OCI-M2 (cell line): ENCODE data around the gene PON2.
"Not testable (repeated sequence)": the region's sequence is repeated elsewhere in the genome, so short reads cannot be mapped to it uniquely, and the experiment has no call there.

Experiments
- DNase-seq: peaks from one replicate; lab custom pipeline; 2025; ENCODE audit not compliant: unreplicated experiment; lab: John Stamatoyannopoulos, UW

Gene PON2

DNA sequence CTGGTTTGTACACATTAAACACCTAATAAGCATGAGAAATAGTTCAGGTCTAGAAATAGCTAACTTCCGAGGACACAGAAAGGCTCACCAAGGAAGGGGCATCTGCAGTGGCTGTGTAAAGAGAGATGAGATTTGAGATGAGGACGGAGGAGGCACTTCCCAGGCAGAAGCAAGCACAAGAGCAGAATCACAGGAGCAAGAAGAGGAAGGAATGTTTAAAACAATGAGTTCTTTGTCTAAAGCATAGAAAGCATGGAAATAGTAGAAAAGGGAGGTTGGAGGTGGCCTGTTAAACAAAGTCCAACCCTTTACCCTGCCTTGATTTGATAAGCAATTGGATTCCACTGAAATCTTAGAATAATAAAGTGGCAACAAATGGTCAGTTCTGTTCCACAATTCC is 27.1 kb downstream of the PON2 start:
- DNase-seq = no peak

DNA sequence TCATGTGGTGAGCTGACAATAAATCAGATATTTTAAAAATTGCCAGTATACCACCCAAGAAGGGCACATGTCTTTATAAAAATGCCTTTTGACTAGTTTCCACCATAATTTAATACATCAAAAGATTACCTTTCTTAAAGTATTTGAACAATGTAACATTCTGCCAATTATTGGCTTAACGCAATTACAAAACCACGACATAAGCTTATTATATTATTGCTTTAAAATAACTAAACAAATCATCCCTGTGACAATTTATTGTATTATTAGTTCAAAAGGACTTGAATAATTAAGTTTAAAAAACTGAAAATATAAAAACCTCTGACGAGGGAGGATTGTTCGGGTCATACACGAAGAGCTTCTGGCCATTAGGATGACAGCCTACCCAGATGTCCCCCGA is 29.0 kb downstream of the PON2 start:
- DNase-seq = no peak

DNA sequence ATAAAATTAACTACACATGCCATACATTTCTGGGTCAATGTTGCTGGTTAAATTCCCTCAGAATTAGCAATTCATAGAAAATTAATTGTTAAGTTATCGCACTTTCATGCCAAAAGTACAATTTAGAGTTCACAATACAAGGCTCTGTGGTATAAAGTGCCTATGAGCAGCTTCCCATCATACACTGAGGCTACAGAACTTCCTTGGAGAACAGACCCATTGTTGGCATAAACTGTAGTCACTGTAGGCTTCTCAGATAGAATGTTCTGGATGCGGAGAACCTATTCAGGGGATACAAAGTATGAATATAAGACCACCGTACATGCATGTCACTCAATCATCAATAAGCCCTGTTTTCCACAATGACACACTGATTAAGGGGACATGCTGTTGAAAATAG is 29.6 kb downstream of the PON2 start:
- no peak for DNase-seq

DNA sequence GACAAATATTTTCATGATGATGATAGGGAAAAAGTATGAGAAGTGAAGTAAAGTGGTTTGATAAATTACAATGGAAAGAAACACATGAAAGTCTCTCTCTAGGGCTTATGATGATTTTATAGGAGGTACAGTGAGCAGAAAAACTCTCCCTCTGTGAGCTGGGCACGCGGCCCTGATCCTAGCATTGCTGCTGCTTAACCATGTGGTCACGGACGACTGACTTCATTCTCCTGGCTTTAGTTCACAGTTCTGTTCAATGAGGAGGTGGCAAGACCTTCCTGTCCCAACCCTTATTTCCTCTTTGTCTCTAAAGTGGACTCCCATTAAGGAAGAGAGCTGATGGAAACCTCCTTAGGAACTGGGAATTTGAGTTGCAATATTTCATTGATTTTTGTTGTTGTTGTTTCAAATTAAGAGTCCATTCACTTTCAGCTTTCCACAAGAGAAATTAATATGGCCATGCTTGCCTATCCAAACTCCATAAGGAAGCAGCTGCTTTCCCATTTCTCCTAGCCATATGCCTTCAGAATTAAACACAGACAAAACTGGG is 30.4 kb downstream of the PON2 start:
- no peak for DNase-seq

DNA sequence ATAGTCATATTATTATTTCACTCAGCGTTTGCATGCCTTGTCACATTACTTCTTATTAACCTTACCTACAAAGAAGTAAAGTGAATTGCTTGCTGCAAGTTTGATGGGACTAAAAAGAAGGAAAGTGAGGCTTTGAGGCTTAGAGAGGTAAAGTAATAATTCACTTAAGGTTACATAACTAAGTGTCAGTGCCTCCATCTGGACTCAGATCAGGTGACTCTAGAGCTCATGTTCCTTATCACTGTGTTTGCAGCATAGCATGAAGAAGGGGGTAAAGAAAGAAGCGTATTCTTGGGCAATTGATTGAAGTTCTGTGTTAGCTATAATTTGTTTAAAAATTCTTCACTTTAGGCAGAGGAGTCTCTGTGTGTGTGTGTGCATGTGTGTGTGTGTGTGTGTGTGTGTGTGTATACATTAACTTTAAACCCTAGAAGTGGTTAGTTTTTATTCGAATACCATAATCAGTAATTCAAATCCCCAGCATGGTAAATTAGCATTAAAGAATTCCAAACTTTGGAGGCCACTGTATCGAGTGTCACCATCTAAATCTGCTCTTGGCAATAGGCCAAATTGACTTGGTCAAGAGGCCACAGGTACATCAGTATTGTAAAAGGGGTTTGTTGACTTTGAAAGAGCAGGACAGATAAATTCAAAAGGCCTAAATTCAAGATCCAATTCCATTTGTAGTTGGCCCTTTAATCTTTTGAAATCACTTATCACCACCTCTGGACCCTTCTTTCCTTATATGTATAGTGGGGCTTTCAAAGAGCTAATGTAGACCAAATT is 36.5 kb downstream of the PON2 start:
- no peak for DNase-seq

DNA sequence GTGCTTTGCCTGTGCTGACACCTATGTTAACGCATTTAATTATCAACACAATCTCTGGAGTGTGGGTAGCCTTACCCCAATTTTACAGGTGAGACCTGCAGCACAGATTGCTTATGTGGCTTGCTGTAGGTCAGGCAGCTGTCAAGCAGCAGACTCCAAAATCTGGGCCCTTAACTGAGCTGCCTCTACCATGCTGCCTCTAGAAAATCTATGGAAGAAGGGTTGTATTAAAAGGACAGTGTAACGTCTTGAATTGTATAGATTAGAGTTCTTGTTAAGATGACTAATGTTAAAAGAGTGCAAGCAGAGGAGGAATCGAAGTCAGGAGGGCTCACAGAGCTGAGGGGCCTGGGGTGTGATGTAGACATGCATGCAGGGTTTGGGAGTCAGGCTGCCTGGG is 37.4 kb downstream of the PON2 start:
- DNase-seq = no peak

DNA sequence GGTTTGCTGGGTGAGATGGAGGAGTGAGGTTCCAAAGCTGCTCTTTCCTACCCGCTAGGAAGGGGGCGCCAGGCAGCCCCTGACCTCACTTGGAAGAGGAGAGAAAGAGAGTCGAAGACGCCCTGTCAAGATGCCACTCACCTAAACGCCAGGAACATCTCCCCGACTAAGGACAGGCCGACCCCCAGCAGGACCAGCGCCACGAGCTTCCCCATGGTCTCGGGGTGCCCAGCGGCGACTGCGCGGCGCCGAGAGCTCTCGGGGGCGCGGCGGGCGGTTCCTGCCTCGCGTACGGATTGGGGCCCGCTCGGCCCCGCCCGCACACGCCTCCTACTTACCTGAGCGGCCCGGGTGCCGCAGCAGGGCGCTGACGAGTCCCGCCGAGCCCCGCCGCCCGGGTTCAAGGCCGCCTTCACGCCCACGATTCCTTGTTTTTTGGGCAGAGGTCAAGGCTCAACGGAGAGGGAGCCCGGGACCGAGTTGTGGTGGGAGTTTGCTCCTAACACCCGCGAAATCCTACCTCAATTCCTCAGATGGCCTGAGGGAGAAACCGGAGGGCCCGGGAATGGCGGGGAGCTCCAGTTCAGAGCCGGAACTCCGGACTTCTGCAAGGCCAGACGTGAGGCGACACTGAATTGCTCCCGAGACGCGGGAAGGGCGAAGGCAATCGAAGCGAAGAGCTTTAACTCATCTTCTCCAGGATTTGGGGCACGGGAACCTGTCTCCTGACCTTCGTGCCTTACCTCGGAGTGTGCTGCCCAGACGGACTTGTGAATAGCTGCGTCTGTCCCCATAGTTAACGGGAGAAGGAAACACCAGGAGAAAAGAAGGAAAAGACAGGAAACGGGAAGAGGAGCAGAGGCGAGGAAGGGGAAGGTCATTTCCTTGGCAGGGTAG is 38.4 kb downstream of the PON2 start, which contains the start of gene PON3:
Gene PON3, minus strand, starts transcription at position 240 of the 897 bp plus-strand sequence. Its CDS starts 25 bp downstream, at position 215.
- DNase-seq = no peak

DNA sequence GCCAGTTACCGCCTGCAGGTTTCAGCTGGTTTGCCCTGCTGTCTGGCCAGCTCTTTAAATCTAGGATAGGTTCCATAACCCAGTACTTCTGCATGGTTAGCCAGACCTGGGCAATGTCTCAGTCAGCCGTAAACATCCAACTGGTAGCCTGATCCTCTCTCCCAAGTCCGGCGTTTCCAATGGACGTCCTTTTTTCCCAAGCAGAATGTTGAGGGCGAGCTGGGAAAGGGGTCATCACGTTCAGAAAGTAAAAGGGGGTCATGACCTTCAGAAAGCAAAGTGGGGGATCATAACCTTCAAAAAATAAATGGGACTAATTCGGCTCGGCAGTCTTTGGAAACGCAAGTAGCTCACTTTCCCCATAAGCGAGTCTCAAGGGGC is 39.1 kb downstream of the PON2 start:
- no peak for DNase-seq

DNA sequence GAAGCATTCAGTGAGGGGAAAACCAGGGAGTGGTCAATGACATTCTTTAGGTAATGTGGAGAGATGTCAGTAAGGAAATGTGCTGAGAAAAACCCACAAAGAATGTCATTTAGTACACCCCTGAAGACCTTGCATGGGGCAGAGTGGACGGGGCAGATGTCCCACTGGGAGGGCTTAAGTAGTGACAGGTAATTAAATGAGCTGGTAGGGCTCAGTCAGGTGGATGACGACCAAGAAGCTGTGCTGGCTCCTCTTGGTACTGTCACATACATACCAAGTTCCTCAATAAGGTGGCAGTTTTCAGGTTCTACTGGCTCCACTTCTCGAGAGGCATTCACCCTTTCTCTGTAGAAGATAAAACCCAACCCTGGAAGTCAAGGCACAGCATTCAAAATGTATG is 40.5 kb downstream of the PON2 start:
- DNase-seq = no peak

DNA sequence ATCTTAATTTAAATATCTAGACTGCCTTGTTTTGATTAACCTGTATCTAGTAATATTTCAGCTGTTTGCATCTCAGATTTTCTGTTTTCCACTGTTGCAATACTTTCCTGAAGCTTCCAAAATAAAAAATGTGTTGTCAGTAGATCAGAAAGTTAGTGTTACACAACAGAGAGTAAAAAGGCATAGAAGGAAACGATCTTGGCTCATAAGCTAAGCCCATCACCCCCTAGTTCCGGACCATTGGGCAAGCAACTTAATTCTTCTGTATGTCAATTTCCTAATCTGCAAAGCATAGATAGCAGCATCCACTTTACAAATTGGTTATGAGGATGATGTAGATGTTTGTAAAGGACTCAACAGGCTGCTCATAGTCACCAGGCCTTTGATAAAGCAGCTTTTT is 43.1 kb downstream of the PON2 start:
- DNase-seq = no peak

DNA sequence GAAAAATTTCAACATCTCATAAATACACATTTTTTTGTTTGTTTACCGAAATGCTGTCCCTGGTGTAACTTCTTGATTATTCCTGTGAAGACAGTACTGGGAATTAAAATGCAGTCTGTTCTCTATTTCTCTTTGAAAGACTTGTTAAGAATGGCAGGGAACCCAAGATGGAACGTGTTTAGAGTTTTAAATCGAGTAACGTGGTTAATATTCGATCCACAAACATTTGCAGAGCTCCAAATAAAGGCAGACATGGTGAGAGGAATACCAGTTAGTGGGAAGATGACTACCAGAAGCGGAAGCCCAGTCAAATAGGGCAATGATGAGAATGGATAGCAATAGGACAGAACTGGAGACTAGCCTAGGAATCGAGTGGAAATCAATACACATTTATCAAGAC is 45.3 kb downstream of the PON2 start:
- DNase-seq = no peak

DNA sequence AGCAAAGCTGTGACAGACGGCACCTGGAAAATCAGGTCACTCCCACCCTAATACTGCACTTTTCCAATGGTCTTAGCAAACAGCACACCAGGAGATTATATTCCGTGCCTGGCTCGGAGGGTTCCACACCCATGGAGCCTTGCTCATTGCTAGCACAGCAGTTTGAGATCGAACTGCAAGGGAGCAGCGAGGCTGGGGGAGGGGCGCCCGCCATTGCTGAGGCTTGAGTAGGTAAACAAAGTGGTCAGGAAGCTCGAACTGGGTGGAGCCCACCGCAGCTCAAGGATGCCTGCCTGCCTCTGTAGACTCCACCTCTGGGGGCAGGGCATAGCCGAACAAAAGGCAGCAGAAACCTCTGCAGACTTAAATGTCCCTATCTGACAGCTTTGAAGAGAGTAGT is 55.4 kb downstream of the PON2 start:
- DNase-seq = not testable (repeated sequence)

DNA sequence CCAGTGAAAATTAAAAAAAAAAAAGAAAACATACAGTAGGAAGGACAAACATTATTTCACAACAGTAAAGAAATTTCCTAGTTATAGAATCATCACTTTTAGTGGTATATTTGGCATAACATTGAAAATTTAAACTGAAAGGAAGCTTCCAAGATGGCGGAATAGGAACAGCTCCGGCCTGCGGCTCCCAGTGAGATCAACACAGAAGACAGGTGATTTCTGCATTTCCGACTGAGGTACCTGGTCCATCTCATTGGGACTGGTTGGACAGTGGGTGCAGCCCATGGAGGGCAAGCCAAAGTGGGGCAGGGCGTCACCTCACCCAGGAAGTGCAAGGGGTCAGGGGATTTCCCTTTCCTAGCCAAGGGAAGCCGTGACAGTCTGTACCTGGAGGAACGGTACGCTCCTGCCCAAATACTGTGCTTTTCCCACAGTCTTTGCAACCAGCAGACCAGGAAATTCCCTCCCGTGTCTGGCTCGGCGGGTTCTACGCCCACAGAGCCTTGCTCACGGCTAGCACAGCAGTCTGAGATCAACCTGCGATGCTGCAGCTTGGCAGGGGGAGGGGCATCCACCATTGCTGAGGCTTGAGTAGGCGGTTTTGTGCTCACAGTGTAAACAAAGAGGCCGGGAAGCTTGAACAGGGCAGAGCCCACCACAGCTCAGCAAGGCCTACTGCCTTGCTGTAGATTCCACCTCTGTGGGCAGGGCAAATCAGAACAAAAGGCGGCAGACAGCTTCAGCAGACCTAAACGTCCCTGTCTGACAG is 58.0 kb downstream of the PON2 start:
- no peak for DNase-seq

DNA sequence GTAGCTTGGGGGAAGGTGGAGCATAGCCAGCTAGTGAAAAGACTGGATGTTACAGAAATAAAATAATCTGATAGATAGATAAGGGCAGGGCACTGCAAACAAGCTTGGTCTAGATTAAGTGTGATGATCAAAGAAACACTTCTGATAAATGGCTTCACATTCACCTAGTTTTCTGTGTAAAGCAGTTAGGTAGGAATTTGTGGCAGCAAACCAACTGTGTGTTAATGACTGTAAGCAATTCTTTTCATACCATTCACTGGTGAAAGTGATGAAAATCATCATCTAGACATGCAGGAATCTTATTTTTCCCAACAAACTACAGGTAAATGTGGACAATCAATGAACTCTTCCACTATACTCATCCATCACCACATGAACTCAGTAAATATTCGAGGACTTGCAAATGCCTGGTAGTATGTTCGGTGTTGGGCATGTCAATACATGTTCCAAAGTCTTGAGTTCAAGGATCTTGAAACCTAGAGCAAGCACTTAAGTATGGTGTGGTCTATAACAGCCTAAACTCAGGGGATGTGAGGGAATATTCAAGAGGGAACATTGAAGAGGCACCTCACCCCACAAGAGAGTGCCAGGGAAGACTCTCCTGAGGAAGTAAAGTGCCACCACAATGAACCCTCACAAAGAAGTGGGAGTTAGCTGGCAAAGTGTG is 59.1 kb downstream of the PON2 start:
- no peak for DNase-seq

DNA sequence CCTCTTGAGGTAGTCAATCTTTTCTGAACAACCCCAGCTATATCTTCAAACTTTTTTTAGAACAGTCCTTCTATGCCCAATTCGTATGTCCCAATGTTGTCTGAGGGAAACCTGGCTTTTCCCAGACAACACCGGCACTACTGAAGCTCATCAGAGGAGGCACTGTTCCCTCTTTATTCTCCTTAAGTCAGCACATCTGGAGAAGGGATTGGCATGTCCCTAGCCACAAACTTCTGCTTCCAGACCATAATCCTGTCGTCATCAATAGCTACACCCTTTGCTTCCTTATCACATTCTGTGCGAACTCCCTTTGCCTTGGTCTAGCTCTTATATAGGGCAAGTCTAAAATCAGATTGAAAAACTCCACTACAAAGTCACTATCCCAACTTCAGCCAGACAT is 61.5 kb downstream of the PON2 start:
- no peak for DNase-seq

DNA sequence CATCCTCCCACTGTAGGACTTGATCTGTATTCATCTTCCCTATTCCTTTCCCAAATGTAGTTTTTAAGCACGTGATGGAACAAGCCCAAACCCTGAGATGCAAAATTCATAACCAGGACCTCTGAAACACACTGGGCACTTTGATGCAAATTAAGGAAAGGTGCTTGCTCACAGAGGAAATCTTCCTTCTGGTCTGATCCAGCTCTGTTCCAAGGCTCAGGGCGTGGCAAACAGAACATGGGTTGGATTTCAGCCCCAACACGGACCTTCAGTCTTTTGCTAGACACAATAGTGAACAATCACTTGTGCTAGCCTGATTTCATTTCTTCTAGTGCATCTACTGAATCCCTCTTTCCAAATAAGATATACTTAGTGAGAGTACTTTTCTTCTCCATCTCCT is 66.6 kb downstream of the PON2 start:
- no peak for DNase-seq

DNA sequence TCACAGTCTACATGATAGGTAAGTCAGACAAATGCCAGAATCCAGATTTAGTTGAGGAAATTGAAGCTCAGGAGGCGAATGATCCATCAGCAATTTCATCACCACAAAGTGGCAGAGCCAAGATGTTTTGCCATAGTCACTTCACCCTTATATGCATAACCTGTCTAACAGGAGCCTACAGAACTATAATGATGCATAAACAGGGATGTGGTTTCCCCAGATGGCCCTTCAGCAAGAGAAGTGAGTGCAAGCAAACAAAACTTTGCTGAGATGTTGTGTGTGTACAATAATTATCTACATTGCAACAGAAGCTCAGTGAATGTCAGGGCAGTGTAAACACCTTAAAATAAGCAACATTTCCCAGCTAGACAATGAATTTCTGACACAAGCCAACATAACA is 67.2 kb downstream of the PON2 start:
- no peak for DNase-seq

DNA sequence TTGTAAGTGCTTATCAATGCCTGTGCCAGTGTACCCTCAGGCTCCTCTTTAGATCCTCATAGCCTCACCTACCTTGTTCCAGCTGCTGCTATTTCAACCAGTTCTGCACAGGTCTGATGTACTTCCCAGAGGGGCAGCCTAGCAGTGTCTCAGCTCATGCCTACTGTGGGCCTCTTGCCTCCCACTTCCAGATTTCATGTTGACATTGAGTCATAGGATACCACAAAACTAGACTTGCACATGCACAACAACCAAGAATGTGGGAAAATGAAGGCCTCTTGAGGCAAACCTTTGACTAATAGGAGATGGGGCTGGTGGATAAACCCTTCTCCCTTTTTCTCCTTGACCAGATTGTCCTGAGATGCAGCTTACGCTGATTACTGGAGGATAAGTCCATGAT is 69.7 kb downstream of the PON2 start:
- DNase-seq = no peak

DNA sequence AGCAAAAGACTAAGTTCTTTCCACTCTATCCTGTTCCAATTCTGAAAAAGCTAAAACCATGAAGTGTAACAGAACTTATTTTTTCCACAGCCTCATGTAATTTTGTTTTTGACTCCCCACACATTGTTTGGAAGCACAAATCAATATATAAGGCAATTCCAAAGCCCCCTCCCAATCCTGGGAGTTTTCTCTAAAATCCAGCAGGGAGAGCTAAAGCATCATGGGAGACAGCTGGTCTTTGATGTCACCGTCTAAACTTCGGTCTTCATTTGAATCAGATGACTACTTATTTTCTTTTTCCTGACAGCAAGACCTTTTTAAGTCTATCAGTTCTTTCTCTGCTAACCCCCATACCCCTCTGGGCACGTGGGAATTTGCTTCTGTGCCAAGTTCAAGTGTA is 77.2 kb downstream of the PON2 start:
- no peak for DNase-seq
